ENCODE measurements around the gene ACO1.
A peak's percentile ranks its signal among the peaks of the same experiment; 100 is the strongest.
"Not testable (repeated sequence)": the region's sequence is repeated elsewhere in the genome, so short reads cannot be mapped to it uniquely, and the experiment has no call there.

ACO1 gene

DNA sequence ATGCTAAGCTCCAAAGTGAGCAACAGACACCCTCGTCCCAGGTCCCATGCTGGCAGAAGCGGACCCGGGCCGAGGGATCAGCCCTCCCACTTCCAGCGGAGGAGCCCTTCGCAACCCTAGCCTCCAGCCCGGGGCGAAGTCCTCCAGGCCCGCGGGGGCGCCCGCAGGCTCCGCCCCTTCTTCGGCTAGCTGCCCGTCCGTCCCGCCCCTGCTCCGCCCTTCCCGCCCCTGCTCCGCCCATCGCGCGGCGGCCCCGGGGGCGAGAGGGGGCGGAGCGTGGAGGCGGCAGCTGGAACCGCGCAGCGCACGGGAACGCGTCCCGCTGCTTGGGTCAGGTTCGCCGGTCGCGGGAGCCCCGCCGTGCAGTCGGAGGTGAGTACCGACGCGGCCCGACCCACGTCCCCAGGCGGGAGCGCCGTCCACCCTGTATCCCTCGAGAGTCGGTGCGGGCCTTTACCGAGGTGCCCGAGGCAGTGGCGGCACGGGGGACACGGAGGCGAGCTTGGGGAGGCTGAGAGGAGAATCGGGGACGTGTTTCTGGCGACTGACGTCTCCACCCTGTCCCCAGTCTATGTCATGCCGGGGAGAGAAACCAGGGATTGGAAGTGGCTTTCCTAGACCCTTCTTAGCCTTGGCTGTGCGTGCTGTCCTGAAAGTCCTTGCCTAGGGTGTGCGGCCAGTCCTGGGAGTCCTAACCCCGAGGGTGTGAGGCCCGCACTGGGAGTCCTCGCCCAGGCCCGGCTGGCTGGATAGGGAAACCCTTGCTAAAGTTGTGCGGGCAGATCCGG is at the start of gene ACO1:
ACO1 (plus strand) TSS at position 280 of the 788 bp plus-strand sequence. CDS start 20,864 bp downstream, outside the sequence.
- peak; percentile 93 for DNase-seq

DNA sequence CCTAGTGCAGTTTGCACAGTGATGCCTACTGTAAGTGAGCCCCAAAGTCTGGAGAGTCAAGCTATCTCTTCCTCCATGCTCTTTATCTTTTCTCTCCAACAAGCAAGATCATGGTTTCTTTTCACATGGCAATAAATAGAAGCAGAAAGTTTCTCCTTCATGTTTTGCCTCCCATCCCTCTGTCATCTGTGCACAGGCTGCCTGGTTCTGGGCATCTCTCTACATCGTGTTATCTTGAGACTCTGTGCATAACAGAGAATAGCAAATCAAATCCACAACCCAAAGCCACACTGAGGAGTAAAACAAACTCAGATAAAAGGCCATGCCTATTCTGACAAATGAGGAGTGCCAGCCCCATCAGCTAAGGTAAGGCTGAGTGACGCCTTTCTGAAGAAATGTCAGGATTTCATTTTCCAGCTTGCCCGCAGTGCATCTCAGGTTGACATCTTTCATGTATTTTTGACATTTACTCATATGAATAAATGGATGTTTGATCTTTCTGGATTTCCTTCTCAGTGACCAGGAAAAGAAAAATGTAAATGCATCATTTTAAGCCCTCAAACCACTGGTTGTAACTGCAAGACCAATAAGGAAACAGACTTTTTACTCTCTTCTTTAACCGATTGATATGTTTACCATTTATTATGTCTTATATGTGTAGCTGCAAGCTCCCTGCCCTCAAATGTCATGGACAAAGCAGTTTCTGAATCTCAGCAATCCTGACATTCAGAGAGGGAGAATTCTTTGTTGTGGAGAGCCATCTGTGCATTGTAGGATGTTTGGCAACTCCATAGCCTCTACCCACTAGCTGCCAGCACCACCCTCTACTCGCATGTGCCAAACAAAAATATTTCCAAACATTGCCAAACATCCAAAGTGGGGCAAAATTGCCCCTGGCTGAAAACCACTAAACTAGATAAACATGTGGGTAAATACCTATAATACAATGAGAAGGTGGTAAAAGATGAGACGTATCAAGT is 49.2 kb upstream of the ACO1 start:
- DNase-seq = no peak

GRCh38 chr9:32339424-32339823 is 45.0 kb upstream of the ACO1 start:
- DNase-seq = no peak

GRCh38 chr9:32340361-32340760 is 44.1 kb upstream of the ACO1 start:
- DNase-seq = no peak

DNA sequence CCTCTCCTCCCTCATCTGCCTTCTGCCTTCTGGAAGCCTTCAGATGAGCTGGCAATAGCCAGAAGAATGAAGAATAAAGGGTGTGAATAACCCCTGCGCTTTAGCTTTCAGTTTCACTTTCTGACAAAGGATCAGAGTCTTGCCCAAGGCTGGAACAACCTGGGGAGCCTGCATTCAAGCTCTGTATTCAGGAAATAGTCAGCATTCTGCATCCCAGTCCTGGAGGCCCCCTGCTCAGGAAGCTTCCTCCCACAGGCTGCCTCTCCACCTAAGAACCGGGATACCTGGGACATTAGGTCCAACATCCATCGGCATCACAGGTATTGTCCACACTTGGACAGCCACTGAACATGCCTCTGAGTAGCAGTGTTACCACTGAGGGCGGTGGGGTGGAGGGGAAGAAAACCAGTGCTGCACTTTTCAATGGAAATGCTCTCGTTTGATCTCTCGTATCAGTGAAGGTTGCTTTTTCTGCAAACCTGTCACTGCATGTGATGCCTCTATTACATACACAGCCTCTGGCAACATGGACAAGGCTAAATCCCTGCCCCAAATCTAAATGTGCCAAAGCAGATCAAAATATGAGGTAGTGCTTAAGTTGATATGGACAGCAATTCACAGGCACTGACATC is 39.8 kb upstream of the ACO1 start:
- no peak for DNase-seq

- DNase-seq = no peak
These were observed 39.2 kb upstream of the ACO1 start for GRCh38 chr9:32345243-32345642.

GRCh38 chr9:32347571-32347970 is 36.9 kb upstream of the ACO1 start:
- DNase-seq = no peak

DNA sequence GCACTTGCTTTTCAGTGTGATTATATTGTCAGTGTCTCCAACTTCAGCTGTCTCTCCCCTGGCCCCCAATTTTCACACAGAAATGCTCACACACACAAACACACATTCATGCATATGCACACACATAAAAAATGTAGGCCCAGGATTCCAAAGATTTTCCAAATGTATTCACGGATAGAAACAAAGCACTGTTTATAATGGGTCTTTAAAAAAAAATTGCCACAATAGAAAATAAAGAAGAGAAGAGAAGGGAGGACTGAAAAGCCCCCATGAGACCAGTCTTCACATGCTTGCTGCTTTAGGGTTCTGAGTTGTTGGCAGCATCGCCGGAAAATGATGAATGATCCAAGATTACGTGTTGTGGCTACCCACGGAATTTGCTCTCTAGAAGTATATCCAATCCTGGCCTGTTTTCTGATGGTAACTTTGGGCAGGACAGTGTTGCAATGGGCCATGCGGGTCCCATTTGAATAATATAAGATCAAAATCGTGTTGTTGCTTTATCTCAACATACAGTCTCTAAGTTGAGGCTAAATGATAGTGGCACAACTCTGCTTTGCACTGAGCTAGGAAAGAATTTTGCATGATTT is 36.2 kb upstream of the ACO1 start:
- no peak for DNase-seq

DNA sequence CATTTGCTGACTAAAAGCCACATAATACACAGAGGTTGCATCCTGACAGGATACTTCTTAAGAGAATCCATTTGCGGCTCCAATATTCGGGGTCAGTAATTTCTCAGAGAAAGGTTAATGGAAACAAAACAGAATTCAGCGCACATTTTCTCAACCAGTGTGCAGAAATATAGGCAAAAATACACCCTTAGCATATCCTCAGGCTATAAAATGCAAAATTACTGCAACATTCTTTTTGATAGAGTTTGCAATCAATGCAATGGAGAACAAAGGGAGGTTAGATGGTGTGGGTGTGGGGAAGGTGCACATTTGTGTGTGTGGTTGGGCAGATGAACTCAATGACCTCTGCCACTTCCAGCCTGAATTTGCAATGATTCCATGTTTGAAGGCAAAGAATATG is 35.4 kb upstream of the ACO1 start:
- DNase-seq = no peak

DNA sequence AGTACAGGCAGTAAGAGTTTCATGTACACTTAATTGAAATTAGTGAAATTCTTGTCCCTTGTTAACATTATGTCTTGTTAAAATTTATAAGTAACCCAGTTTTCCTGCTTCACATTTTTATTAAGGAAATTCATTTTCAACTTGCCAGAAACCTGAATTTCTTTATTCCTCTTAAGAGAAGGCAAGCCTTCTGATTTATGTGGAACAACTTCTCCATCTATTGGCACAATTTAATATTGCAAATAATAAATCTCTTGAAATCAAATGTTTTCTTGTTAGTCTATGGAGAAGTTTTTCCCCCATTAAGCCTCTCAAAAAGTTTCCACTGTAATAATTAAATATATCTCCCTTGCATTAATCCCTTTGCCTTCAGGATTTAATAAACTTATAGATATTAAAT is 33.8 kb upstream of the ACO1 start:
- no peak for DNase-seq

- DNase-seq = no peak
These were observed 32.6 kb upstream of the ACO1 start for GRCh38 chr9:32351845-32352244.

DNA sequence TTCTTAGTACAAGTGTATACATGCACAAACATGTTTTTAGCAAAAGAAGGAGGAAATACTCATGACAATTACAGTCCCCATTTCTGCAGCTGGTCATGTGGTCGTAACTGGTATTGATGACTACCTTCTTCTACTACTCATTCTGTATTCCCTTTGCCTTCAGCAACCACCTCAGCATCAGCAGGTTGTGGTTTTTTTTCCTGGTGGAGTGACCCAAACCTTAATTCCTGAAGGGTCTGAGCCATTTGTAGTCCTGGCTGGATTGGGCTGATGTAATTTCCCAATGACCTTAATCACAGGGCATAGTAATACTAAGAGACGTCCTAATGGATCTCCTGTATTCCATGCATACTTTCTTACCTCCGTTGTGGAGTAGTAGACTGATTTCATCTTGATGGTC is 31.0 kb upstream of the ACO1 start:
- not testable (repeated sequence) for DNase-seq

DNA sequence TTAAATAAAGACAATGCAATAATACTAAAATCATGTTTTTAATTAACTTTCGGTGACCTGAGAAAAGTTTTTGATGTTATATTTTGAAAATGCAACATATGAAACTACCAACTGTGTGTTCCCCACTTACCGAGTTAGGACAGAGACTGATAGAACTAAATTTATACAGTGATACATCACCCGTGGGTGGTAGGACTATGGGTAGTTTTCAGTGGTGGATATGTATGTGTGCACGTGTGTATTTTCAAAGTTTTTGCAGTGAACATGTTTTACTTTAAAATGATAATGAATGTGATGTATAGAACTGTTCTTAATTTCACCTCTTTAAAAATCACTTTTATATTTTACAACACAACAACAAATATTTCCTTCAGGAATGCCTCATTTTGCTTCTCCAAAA is 25.0 kb upstream of the ACO1 start:
- no peak for DNase-seq

GRCh38 chr9:32360983-32361673 is 23.3 kb upstream of the ACO1 start:
- no peak for DNase-seq

DNA sequence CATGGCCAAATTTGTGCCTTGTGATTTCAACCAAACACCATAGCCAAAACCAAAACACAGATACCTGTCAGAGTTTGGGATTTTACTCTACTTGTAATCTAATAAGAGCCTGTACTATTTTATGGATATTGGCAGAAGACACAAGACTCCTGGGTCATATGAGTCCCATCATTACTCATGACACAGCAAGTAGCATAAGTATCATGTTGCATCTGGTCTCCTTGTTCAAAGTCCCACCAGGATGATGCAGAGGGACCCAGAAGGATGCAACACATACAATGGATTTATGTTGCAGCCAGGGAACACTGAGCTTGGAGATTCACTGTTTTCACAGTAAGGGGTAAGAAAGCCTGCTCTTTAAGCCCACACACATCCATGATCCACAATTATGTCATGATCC is 13.2 kb upstream of the ACO1 start:
- DNase-seq = no peak

- no peak for DNase-seq
These were observed 12.8 kb upstream of the ACO1 start for GRCh38 chr9:32371679-32372078.

- no peak for DNase-seq
These were observed 8.2 kb upstream of the ACO1 start for GRCh38 chr9:32376285-32376684.

DNA sequence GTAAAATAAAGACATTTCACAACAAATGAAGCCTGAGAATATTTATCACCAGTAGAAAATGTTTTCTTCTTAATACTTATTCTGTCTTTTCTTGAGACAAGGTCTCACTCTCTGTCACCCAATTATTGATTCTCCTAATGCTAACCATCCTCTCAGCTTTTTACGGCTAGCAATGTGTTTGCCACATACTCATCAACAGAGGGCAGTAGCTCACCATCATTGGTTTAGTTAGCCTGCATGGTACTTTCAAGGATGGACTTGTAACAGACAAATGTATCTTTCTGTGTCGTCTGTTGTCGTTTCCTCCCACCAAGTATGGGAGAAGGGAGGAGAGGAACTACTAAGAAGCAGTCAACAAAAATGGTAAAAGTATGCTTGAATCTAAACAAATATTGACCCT is 5.9 kb upstream of the ACO1 start:
- DNase-seq = peak; percentile 29

DNA sequence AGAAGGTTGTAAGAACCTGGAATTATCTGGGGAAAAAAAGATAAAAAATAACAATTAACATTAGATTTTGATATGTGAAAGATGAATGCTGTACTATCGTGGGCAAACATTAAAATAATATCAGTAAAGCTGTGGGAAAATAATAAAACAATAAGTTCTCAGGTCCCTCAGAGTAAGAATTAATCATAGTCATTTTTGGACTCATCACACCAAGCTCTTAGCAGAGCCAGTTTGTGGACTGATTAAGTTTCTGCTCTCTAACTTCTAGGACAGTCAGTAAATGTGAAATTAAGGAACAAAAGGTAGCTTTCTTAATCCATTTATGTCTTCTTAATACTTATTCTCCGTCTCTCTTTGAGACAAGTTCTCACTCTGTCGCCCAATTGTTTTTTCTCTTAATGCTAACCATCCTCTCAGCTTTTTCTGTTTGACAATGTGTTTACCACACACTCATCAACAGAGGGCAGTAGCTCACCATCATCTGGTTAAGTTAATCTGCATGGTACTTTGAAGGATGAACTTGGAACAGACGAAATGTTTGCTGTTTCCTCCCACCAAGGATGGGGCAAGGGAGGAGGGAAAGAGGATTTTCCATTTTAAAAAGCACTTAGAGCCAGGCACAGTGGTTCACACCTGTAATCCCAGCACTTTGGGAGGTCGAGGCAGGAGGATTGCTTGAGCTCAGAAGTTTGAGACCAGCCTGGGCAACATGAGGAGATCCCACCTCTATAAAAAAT is 5.3 kb upstream of the ACO1 start:
- DNase-seq = peak; percentile 50

GRCh38 chr9:32380944-32381343 is 3.5 kb upstream of the ACO1 start:
- DNase-seq = no peak

DNA sequence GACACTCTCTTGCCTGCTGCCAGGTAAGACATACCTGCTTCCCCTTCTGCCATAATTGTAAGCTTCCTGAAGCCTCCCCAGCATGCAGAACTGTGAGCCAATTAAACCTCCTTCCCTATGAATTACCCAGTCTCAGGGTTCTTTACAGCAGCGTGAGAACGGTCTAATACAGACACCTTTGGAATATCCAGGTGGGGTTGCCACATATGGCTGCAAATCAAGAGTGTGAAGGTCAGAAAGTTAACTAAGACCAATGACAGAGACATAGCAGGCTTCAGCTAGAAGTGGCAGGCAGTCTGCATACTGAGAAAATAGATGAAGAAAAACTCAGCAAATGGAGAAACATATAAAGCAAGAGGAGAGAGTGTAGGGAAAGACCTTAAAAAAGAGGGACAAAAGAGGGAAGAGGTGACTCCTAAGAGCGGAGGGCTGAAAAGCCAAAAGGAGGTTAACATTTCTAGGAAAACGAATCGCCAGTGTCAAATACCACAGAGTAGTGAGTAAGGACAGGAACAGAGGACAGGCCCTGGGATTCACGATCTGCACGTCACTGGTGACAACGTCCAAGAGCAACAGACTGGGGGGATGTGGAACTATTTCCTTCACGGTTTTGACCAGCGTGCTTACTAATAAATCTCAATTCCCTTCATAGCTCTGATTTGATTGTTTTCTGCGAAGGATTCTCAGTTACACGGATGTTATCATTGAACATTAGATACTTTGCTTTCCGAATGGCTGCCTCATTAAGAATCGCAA is 1.7 kb upstream of the ACO1 start:
- DNase-seq = no peak

All from right hindlimb (tissue), 1 donor.